SK-N-SH (cell line): ENCODE data around the gene LPP. TPM values are rescaled to one million over a fixed set of nuclear protein-coding genes. Genes with fewer than 3 reads are reported as not detected.

Experiments
- CTCF ChIA-PET: fragments of 300-600, 350-600 bp; formaldehyde crosslinking; extraction: SDS; loops from one replicate; lab custom pipeline; 2021; lab: Yijun Ruan, JAX
- POLR2A ChIA-PET: fragments of 350-600 bp; sonication (Branson Sonifier 250); formaldehyde crosslinking; extraction: SDS; loops from one replicate; lab custom pipeline; 2020; ENCODE audit warnings: antibody characterized with exemption, inconsistent platforms; lab: Yijun Ruan, JAX
- DNase-seq: peaks from one replicate; pipeline ENCODE4 v3.0.0; 2012
- H2AFZ ChIP-seq: fragments of 200-600 bp; sonication (generic); 2 replicates; pipeline ENCODE4 v1.8.1; 2016; ENCODE audit warnings: antibody characterized with exemption, mild to moderate bottlenecking, low read depth
- H3F3A ChIP-seq: fragments of 200-600 bp; sonication (generic); replicated peaks from 2 replicates; pipeline ENCODE3; 2016; ENCODE audit warnings: antibody characterized with exemption, mild to moderate bottlenecking; ENCODE audit not compliant: insufficient read depth
- H3K27ac ChIP-seq, 2 experiments: fragments of 200-500 bp in 1 of 2; fragments of 200-600 bp in 1 of 2; sonication (Bioruptor generic) in 1 of 2; sonication (generic), shearing (Covaris generic) in 1 of 2; 2 replicates each; pipeline versions ENCODE4 v1.5.1 to v1.6.1; 2014 to 2016; ENCODE audit warnings: low read depth in 2 of 2, inconsistent platforms in 1 of 2, low read length in 1 of 2, mild to moderate bottlenecking in 1 of 2, mixed read lengths in 1 of 2
- H3K27me3 ChIP-seq: fragments of 200-600 bp; sonication (generic), shearing (Covaris generic); 2 replicates; pipeline ENCODE4 v1.6.1; 2016; ENCODE audit warnings: mixed run types; ENCODE audit not compliant: insufficient read depth
- H3K36me3 ChIP-seq, 2 experiments: fragments of 200-500 bp in 1 of 2; fragments of 200-600 bp in 1 of 2; sonication (Bioruptor generic) in 1 of 2; sonication (generic) in 1 of 2; replicated peaks in 1 of 2; 2 replicates each; pipeline versions ENCODE3 to v1.5.1; 2014 to 2016; ENCODE audit warnings: low read length in 1 of 2, mild to moderate bottlenecking in 1 of 2; ENCODE audit not compliant: insufficient read depth in 2 of 2, control insufficient read depth in 1 of 2
- H3K4me1 ChIP-seq, 2 experiments: fragments of 200-500 bp in 1 of 2; fragments of 200-600 bp in 1 of 2; sonication (Bioruptor generic) in 1 of 2; sonication (generic), shearing (Covaris generic) in 1 of 2; 2 replicates each; pipeline versions ENCODE4 v1.5.1 to v1.6.1; 2014 to 2016; ENCODE audit warnings: low read depth in 1 of 2, low read length in 1 of 2, mixed run types in 1 of 2; ENCODE audit not compliant: insufficient read depth in 2 of 2, control insufficient read depth in 1 of 2
- H3K4me2 ChIP-seq: fragments of 200-600 bp; sonication (generic), shearing (Covaris generic); 2 replicates; pipeline ENCODE4 v1.6.1; 2017; ENCODE audit warnings: mixed run types
- H3K4me3 ChIP-seq, 2 experiments: fragments of 200-500 bp in 1 of 2; fragments of 200-600 bp in 1 of 2; sonication (Bioruptor generic) in 1 of 2; sonication (generic), shearing (Covaris generic) in 1 of 2; 2 replicates each; pipeline versions ENCODE4 v1.5.1 to v1.8.1; 2014 to 2016; ENCODE audit warnings: low read depth in 2 of 2, inconsistent platforms in 1 of 2, low read length in 1 of 2, mild to moderate bottlenecking in 1 of 2, mixed read lengths in 1 of 2, moderate library complexity in 1 of 2
- H3K79me2 ChIP-seq: fragments of 200-600 bp; sonication (generic); 2 replicates; pipeline ENCODE4 v1.8.1; 2017; ENCODE audit warnings: mild to moderate bottlenecking; ENCODE audit not compliant: insufficient read depth
- H3K9ac ChIP-seq: fragments of 200-600 bp; sonication (generic); 2 replicates; pipeline ENCODE4 v1.6.1; 2017; ENCODE audit warnings: mixed run types
- H3K9me2 ChIP-seq: fragments of 200-600 bp; sonication (generic); 2 replicates; pipeline ENCODE4 v1.6.1; 2017; ENCODE audit warnings: mixed run types
- H3K9me3 ChIP-seq: fragments of 200-600 bp; sonication (generic); 2 replicates; pipeline ENCODE4 v1.6.1; 2017; ENCODE audit warnings: mixed run types, mild to moderate bottlenecking, moderate library complexity
- H4K20me1 ChIP-seq: fragments of 200-600 bp; sonication (generic); 2 replicates; pipeline ENCODE4 v1.6.1; 2017; ENCODE audit warnings: mild to moderate bottlenecking, mixed run types; ENCODE audit not compliant: insufficient read depth
- ELF1 ChIP-seq: IDR thresholded peaks from 2 replicates; pipeline ENCODE4 v1.4.0; 2012
- EP300 ChIP-seq, 2 experiments: IDR thresholded peaks; 2 replicates each; pipeline versions ENCODE4 v1.4.0 to v1.6.1; 2012; ENCODE audit warnings: borderline replicate concordance in 1 of 2, low read depth in 1 of 2, low read length in 1 of 2
- FOSL2 ChIP-seq: IDR thresholded peaks from 2 replicates; pipeline ENCODE4 v1.4.0; 2012; ENCODE audit warnings: low read depth, mild to moderate bottlenecking, moderate library complexity, borderline replicate concordance
- JUND ChIP-seq: IDR thresholded peaks from 2 replicates; pipeline ENCODE4 v1.4.0; 2012
- NFIC ChIP-seq: IDR thresholded peaks from 2 replicates; pipeline ENCODE4 v1.4.0; 2012; ENCODE audit warnings: borderline replicate concordance
- NRF1 ChIP-seq: IDR thresholded peaks from 2 replicates; pipeline ENCODE4 v1.6.1; 2012; ENCODE audit warnings: low read depth, mild to moderate bottlenecking, low read length
- RCOR1 ChIP-seq: fragments of 150-350 bp; IDR thresholded peaks from 2 replicates; pipeline ENCODE4 v1.6.1; 2017; ENCODE audit warnings: antibody characterized with exemption, low read length
- WGBS: methylation state at CpG from one replicate; pipeline ENCODE4 v1.1.6; 2017; ENCODE audit warnings: low lambda C conversion rate; 5-methylcytosine and 5-hydroxymethylcytosine counted together
- polyA plus RNA-seq, 3 experiments: library from polyadenylated mRNA; depleted of rRNA; stranded (reverse); fragments of >200 nt; gene quantifications; 2 replicates each; pipeline ENCODE4 v1.2.3, GENCODE V29; 2012
- TF ChIP-seq, protein P1 (sequence below): IDR thresholded peaks from 2 replicates; pipeline ENCODE4 v1.4.0; 2012; ENCODE audit warnings: low read depth, borderline replicate concordance
- TF ChIP-seq, protein P2 (sequence below): IDR thresholded peaks from 2 replicates; pipeline ENCODE4; 2012
- TF ChIP-seq, protein P3 (sequence below): fragments of 150-350 bp; IDR thresholded peaks from 2 replicates; pipeline ENCODE4 v1.6.1; 2017; ENCODE audit warnings: antibody characterized with exemption, low read length, low read depth, borderline replicate concordance
- TF ChIP-seq, protein P4 (sequence below): fragments of 200-600 bp; sonication (generic); IDR thresholded peaks from 2 replicates; pipeline ENCODE4 v1.6.1; 2017; ENCODE audit warnings: antibody characterized with exemption, mild to moderate bottlenecking, moderate library complexity

The LPP gene
- polyA plus RNA-seq, 1 of the 3 experiments (the other 2 are of a cell fraction), result 6.6 TPM

DNA sequence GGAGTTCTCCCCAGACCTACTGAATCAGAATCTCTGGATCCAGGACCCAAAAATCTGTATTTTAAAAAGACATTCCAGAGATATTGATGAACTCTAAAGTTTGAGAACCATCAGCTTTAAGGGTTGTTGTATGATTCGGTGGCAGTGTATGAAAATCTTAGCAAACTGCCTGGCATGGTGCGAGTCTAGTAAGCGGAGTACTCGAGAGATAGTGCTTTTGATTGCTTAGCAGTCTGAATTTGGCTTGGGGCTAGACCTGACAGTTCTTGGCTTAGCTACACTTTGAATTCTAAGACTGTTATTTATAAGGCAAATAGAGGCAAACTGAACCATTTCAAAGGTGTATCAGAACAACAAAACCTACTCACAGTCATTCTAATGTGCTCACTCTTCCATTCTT is 329.0 kb downstream of the LPP start:
- Histone ChIP-seq H3K27ac (no peak overlapping the region; a peak in 1 of 4 replicates), H4K20me1 (no peaks in the 10 kb centered on the region), H3K27me3 (no peaks in the 10 kb centered on the region), H3K4me2 (no peak overlapping the region), H2AFZ (no peak overlapping the region), H3K9me3 (no peaks in the 10 kb centered on the region; the same call in 1 of the 2 replicates), H3K79me2 (peaks cover 51% of the 10 kb centered on the region), H3K9me2 (no peaks in the 10 kb centered on the region), H3K4me3 (no peak overlapping the region), H3K36me3 (peaks cover 3 to 30% of the 10 kb centered on the region in 2 experiments), H3F3A (peaks cover 20% of the 10 kb centered on the region), H3K4me1 (peaks cover 0 to 11% of the 10 kb centered on the region in 2 experiments; a peak in 1 of 4 replicates), H3K9ac (no peak overlapping the region)
- TF ChIP-seq ELF1, result no peak
- DNase-seq, result no peak
- ChIA-PET POLR2A (no interaction called here), CTCF (no interaction called here)
- WGBS, result 71% methylated on average over 4 of the region's 4 CpGs

DNA sequence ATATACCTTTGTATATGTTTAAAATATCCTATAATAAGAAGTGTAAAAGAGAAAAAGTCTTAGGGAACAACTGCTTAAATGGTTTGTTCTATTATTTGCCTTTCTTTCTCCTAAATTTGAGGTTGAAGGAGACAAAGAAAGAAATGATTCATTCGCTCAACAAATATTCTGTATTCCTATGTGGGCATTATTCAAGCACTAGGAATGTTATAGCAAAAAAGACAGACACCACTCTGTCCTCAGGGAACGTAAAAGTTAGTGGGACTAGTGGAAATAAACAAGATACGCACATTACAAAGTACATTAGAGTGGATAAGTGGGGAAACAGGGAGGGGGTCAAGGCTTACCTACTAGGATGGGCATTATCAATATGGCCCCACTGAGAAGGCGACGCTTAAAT is 332.2 kb downstream of the LPP start:
- no peak for DNase-seq
- ChIA-PET POLR2A (no interaction called here), CTCF (no interaction called here)
- Histone ChIP-seq H3K79me2 (peaks cover 41% of the 10 kb centered on the region), H4K20me1 (0 out of 2 replicates have a peak, but pooled peaks cover 3% of the 10 kb centered on the region), H3K4me3 (no peak overlapping the region), H3K27ac (peak overlapping the region in 1 of 2 experiments; percentile 45; a peak in 2 of 4 replicates), H3K4me1 (peaks cover 0 to 19% of the 10 kb centered on the region in 2 experiments; a peak in 1 of 4 replicates), H3K4me2 (no peak overlapping the region), H3K27me3 (no peaks in the 10 kb centered on the region), H3K9me2 (no peaks in the 10 kb centered on the region), H3F3A (peaks cover 39% of the 10 kb centered on the region), H3K9ac (no peak overlapping the region), H3K9me3 (no peaks in the 10 kb centered on the region; the same call in 1 of the 2 replicates), H2AFZ (no peak overlapping the region), H3K36me3 (peaks cover 3 to 35% of the 10 kb centered on the region in 2 experiments)
- 79% methylated on average over 5 of the region's 5 CpGs for WGBS
- TF ChIP-seq EP300 (IDR thresholded peaks at IDR 0.05; ENCODE audit: borderline replicate concordance in 1 of 2, low read depth in 1 of 2, low read length in 1 of 2) (no peak), NRF1 (no peak), RCOR1 (no peak), NFIC (no peak), JUND (peak; percentile 26; the same call in 1 of the 2 replicates), FOSL2 (peak; percentile 49; the same call in 1 of the 2 replicates)
- TF ChIP-seq, protein P1, sequence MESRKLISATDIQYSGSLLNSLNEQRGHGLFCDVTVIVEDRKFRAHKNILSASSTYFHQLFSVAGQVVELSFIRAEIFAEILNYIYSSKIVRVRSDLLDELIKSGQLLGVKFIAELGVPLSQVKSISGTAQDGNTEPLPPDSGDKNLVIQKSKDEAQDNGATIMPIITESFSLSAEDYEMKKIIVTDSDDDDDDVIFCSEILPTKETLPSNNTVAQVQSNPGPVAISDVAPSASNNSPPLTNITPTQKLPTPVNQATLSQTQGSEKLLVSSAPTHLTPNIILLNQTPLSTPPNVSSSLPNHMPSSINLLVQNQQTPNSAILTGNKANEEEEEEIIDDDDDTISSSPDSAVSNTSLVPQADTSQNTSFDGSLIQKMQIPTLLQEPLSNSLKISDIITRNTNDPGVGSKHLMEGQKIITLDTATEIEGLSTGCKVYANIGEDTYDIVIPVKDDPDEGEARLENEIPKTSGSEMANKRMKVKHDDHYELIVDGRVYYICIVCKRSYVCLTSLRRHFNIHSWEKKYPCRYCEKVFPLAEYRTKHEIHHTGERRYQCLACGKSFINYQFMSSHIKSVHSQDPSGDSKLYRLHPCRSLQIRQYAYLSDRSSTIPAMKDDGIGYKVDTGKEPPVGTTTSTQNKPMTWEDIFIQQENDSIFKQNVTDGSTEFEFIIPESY, result no peak
- TF ChIP-seq, protein P2, sequence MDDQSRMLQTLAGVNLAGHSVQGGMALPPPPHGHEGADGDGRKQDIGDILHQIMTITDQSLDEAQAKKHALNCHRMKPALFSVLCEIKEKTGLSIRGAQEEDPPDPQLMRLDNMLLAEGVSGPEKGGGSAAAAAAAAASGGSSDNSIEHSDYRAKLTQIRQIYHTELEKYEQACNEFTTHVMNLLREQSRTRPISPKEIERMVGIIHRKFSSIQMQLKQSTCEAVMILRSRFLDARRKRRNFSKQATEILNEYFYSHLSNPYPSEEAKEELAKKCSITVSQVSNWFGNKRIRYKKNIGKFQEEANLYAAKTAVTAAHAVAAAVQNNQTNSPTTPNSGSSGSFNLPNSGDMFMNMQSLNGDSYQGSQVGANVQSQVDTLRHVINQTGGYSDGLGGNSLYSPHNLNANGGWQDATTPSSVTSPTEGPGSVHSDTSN, result no peak
- TF ChIP-seq, protein P3, sequence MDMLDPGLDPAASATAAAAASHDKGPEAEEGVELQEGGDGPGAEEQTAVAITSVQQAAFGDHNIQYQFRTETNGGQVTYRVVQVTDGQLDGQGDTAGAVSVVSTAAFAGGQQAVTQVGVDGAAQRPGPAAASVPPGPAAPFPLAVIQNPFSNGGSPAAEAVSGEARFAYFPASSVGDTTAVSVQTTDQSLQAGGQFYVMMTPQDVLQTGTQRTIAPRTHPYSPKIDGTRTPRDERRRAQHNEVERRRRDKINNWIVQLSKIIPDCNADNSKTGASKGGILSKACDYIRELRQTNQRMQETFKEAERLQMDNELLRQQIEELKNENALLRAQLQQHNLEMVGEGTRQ, result no peak
- TF ChIP-seq, protein P4, sequence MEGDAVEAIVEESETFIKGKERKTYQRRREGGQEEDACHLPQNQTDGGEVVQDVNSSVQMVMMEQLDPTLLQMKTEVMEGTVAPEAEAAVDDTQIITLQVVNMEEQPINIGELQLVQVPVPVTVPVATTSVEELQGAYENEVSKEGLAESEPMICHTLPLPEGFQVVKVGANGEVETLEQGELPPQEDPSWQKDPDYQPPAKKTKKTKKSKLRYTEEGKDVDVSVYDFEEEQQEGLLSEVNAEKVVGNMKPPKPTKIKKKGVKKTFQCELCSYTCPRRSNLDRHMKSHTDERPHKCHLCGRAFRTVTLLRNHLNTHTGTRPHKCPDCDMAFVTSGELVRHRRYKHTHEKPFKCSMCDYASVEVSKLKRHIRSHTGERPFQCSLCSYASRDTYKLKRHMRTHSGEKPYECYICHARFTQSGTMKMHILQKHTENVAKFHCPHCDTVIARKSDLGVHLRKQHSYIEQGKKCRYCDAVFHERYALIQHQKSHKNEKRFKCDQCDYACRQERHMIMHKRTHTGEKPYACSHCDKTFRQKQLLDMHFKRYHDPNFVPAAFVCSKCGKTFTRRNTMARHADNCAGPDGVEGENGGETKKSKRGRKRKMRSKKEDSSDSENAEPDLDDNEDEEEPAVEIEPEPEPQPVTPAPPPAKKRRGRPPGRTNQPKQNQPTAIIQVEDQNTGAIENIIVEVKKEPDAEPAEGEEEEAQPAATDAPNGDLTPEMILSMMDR, result no peak
